HepG2 (cell line): ENCODE data around the gene PARN. TPM values are rescaled to one million over a fixed set of nuclear protein-coding genes. Genes with fewer than 3 reads are reported as not detected.

Experiments
- ATAC-seq: fragments of 200-7000 bp; cut with Tn5 transposase; 3 replicates; pipeline ENCODE4 v1.9.1; 2020; ENCODE audit warnings: mild to moderate bottlenecking, moderate library complexity
- BruUV-seq: library from RNA; stranded (reverse); fragments of 400-500 nt; replicated peaks from 2 replicates; lab custom pipeline; 2021; lab: Mats Ljungman, UMichigan
- CTCF ChIA-PET: fragments of 300-600 bp; formaldehyde crosslinking; extraction: SDS; loops from one replicate; lab custom pipeline; 2021; ENCODE audit warnings: low total read pairs, inconsistent platforms, low intra/inter-chr PET ratio; lab: Yijun Ruan, JAX
- POLR2A ChIA-PET: fragments of 350-600 bp; sonication (Branson Sonifier 250); formaldehyde crosslinking; loops from one replicate; lab custom pipeline; 2020; ENCODE audit warnings: antibody characterized with exemption, inconsistent platforms; lab: Yijun Ruan, JAX
- DNase-seq: peaks from one replicate; pipeline ENCODE4 v3.0.0-alpha.2; 2015; ENCODE audit warnings: low spot score
- FAIRE-seq: peaks from 3 replicates; lab custom pipeline; 2011; peaks lifted over from hg19 to GRCh38; lab: Jason Lieb, UNC
- H2AFZ ChIP-seq: one replicate; pipeline ENCODE4 v1.6.1; 2011; ENCODE audit warnings: low read length, inconsistent platforms
- H3K27ac ChIP-seq: fragments of 300-600 bp; 3 replicates; pipeline ENCODE4 v1.8.0; 2011; ENCODE audit warnings: mixed run types, mild to moderate bottlenecking, mixed read lengths, low read length, inconsistent platforms; ENCODE audit not compliant: insufficient read depth; ENCODE audit errors: extremely low read length
- H3K27me3 ChIP-seq, 2 experiments: fragments of 200-600 bp in 1 of 2; 2 replicates in 1 of 2; 3 replicates in 1 of 2; pipeline versions ENCODE4 v1.6.0 to v1.8.0; 2011; ENCODE audit warnings: low read length in 2 of 2, mild to moderate bottlenecking in 2 of 2, moderate library complexity in 2 of 2, inconsistent platforms in 1 of 2; ENCODE audit not compliant: insufficient read depth in 2 of 2, control insufficient read depth in 1 of 2
- H3K36me3 ChIP-seq, 2 experiments: fragments of 200-600 bp in 1 of 2; replicated peaks in 1 of 2; 2 replicates in 1 of 2; 3 replicates in 1 of 2; pipeline versions ENCODE4 v1.5.1 to v1.8.0; 2011; ENCODE audit warnings: low read length in 2 of 2, inconsistent platforms in 1 of 2; ENCODE audit not compliant: insufficient read depth in 2 of 2, control insufficient read depth in 1 of 2
- H3K4me1 ChIP-seq: 2 replicates; pipeline ENCODE4 v1.5.1; 2012; ENCODE audit warnings: low read length, inconsistent platforms; ENCODE audit not compliant: insufficient read depth
- H3K4me2 ChIP-seq: 2 replicates; pipeline ENCODE4 v1.6.0; 2011; ENCODE audit warnings: low read depth, low read length, inconsistent platforms
- H3K4me3 ChIP-seq, 3 experiments: fragments of 200-600 bp in 1 of 3; sonication (generic), shearing (Covaris generic) in 1 of 3; replicated peaks in 1 of 3; 2 replicates each; pipeline ENCODE4 v1.5.1; 2011 to 2016; ENCODE audit warnings: low read length in 3 of 3, inconsistent platforms in 2 of 3, low read depth in 2 of 3, mild to moderate bottlenecking in 2 of 3, control low read depth in 1 of 3, mixed read lengths in 1 of 3; ENCODE audit not compliant: insufficient read depth in 1 of 3
- H3K79me2 ChIP-seq: one replicate; pipeline ENCODE4 v1.6.1; 2011; ENCODE audit warnings: low read length, inconsistent platforms; ENCODE audit not compliant: insufficient read depth
- H3K9ac ChIP-seq: 2 replicates; pipeline ENCODE4 v1.6.0; 2011; ENCODE audit warnings: mild to moderate bottlenecking, low read depth, low read length, inconsistent platforms; ENCODE audit not compliant: insufficient read depth
- H3K9me3 ChIP-seq: 2 replicates; pipeline ENCODE4 v1.5.1; 2012; ENCODE audit warnings: mild to moderate bottlenecking, low read length
- H4K20me1 ChIP-seq: 2 replicates; pipeline ENCODE4 v1.6.0; 2011; ENCODE audit warnings: inconsistent platforms, mild to moderate bottlenecking, low read length, moderate library complexity; ENCODE audit not compliant: insufficient read depth
- CBX1 ChIP-seq: IDR thresholded peaks from one replicate; pipeline ENCODE4 v1.6.1; 2016; ENCODE audit warnings: antibody characterized with exemption, low read depth
- E2F1 ChIP-seq: sonication (generic); formaldehyde crosslinking; IDR thresholded peaks from 2 replicates; pipeline ENCODE4 v1.5.0; 2020; ENCODE audit warnings: missing genetic modification reagents
- NCOA2 ChIP-seq: sonication (generic); formaldehyde crosslinking; IDR thresholded peaks from 2 replicates; pipeline ENCODE4 v1.8.0; 2022; ENCODE audit warnings: inconsistent platforms
- NFIB ChIP-seq: sonication (generic); formaldehyde crosslinking; IDR thresholded peaks from 2 replicates; pipeline ENCODE4 v1.9.0; 2021; ENCODE audit warnings: missing genetic modification reagents, mild to moderate bottlenecking, borderline replicate concordance
- NR3C1 ChIP-seq: sonication (generic); formaldehyde crosslinking; IDR thresholded peaks from 2 replicates; pipeline ENCODE4 v1.4.0; 2020; ENCODE audit warnings: missing genetic modification reagents
- SNAI1 ChIP-seq: sonication (generic); formaldehyde crosslinking; IDR thresholded peaks from 2 replicates; pipeline ENCODE4 v1.5.0; 2020; ENCODE audit warnings: mild to moderate bottlenecking, missing genetic modification reagents, borderline replicate concordance
- XBP1 ChIP-seq: sonication (generic); formaldehyde crosslinking; IDR thresholded peaks from 2 replicates; pipeline ENCODE4 v1.5.0; 2020; ENCODE audit warnings: missing genetic modification reagents
- ZFP1 ChIP-seq: IDR thresholded peaks from 2 replicates; pipeline ENCODE4 v1.6.1; 2016
- ZNF256 ChIP-seq: sonication (generic); formaldehyde crosslinking; conservative IDR thresholded peaks from 2 replicates; pipeline ENCODE4 v1.4.0; 2020; ENCODE audit warnings: missing genetic modification reagents
- ZNF317 ChIP-seq: sonication (generic); formaldehyde crosslinking; IDR thresholded peaks from 2 replicates; pipeline ENCODE4 v1.5.0; 2020; ENCODE audit warnings: mild to moderate bottlenecking, missing genetic modification reagents
- ZNF879 ChIP-seq: sonication (generic); formaldehyde crosslinking; IDR thresholded peaks from 2 replicates; pipeline ENCODE4 v1.8.1; 2023; ENCODE audit warnings: missing genetic modification reagents
- ZSCAN12 ChIP-seq: sonication (generic); formaldehyde crosslinking; IDR thresholded peaks from 2 replicates; pipeline ENCODE4 v1.9.0; 2021; ENCODE audit warnings: mild to moderate bottlenecking, missing genetic modification reagents
- WGBS: methylation state at CpG from one replicate; pipeline ENCODE4 v1.1.6; 2017; ENCODE audit warnings: low lambda C conversion rate; 5-methylcytosine and 5-hydroxymethylcytosine counted together
- in situ Hi-C: cut with HindIII; loops from 2 replicates; pipeline ENCODE4 v1.10.0; 2017; ENCODE audit warnings: low pct_unique_long_range_greater_than_20kb; ENCODE audit not compliant: extremely low pct_ligation_motif_present
- intact Hi-C: fragments of 100-400 bp; cut with micrococcal nuclease; formaldehyde crosslinking; loops from one replicate; pipeline ENCODE4 v1.10.0; 2022; ENCODE audit not compliant: unreplicated experiment
- polyA plus RNA-seq, 8 experiments: library from polyadenylated mRNA; depleted of rRNA in 3 of 8; stranded (reverse) in 7 of 8; unstranded in 1 of 8; fragments of >200 nt; fragmentation: Illumina TruSeq in 4 of 8; extraction: Trizol in 4 of 8; gene quantifications; 2 replicates each; pipeline versions ENCODE4 v1.2.1 to v1.2.3, GENCODE V29; 2011 to 2016; ENCODE audit warnings: low read depth in 4 of 8, missing spikeins in 1 of 8, mixed read lengths in 1 of 8; ENCODE audit not compliant: insufficient read depth in 1 of 8
- total RNA-seq, 5 experiments: library from RNA; depleted of rRNA; stranded (reverse); fragments of >200 nt; fragmentation: Illumina TruSeq; extraction: Trizol; gene quantifications; 2 replicates each; pipeline ENCODE4 v1.2.3, GENCODE V29; 2016; ENCODE audit warnings: low read depth in 1 of 5
- TF ChIP-seq, protein P1 (sequence below): IDR thresholded peaks from 2 replicates; pipeline ENCODE4 v1.6.1; 2016; ENCODE audit warnings: low read depth
- TF ChIP-seq, protein P2 (sequence below): sonication (generic); formaldehyde crosslinking; IDR thresholded peaks from 2 replicates; pipeline ENCODE4 v1.5.1; 2020; ENCODE audit warnings: mild to moderate bottlenecking, missing genetic modification reagents

The PARN gene
- total and polyA plus RNA-seq, 2 of the 13 experiments (the other 11 are each of a cell fraction or from before 2014, with no cell fraction given): 13.3 to 47.6 TPM

DNA sequence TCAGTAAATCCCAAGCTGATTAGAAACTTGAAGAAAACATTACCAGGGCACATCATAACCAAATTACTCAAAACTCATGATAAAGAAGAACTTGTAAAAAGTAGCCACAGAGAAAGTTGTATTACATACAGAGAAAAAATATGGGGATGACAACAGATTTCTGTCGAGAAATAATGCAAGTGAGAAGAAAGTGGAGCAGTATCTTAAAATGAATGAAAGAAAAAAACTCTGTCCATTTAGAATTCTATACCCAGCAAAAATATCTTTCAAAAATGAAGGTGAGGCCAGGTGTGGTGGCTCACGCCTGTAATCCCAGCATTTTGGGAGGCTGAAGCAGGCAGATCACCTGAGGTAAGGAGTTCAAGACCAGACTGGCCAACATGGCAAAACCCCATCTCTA is 165.9 kb downstream of the PARN start:
- Histone ChIP-seq H2AFZ (no peak overlapping the region), H3K27me3 (no peaks in the 10 kb centered on the region), H3K4me3 (no peak overlapping the region), H3K4me1 (peaks cover 2% of the 10 kb centered on the region; the same call in 1 of the 2 replicates), H3K4me2 (no peak overlapping the region), H3K79me2 (no peaks in the 10 kb centered on the region), H3K9me3 (peaks cover 12% of the 10 kb centered on the region), H3K27ac (no peak overlapping the region), H4K20me1 (no peaks in the 10 kb centered on the region), H3K36me3 (peaks cover 4 to 14% of the 10 kb centered on the region in 2 experiments), H3K9ac (no peak overlapping the region)
- in situ Hi-C loops (no loop called here), intact Hi-C loops (no loop called here)
- POLR2A ChIA-PET: no interaction called here
- DNase-seq (no peak), FAIRE-seq (no peak), ATAC-seq (no peak)
- no TSS peak for BruUV-seq
- TF ChIP-seq ZSCAN12 (CRISPR knock-in tag) (no peak), ZFP1 (peak; percentile 99), ZNF879 (CRISPR knock-in tag) (no peak), SNAI1 (no peak), CBX1 (no peak), NR3C1 (CRISPR knock-in tag) (no peak), ZNF317 (CRISPR knock-in tag) (peak; percentile 99), ZNF256 (CRISPR knock-in tag) (no peak), E2F1 (CRISPR knock-in tag) (no peak), XBP1 (CRISPR knock-in tag) (no peak), NCOA2 (peak; percentile 10; the same call in 1 of the 2 replicates), NFIB (CRISPR knock-in tag) (no peak)
- TF ChIP-seq, protein P1, sequence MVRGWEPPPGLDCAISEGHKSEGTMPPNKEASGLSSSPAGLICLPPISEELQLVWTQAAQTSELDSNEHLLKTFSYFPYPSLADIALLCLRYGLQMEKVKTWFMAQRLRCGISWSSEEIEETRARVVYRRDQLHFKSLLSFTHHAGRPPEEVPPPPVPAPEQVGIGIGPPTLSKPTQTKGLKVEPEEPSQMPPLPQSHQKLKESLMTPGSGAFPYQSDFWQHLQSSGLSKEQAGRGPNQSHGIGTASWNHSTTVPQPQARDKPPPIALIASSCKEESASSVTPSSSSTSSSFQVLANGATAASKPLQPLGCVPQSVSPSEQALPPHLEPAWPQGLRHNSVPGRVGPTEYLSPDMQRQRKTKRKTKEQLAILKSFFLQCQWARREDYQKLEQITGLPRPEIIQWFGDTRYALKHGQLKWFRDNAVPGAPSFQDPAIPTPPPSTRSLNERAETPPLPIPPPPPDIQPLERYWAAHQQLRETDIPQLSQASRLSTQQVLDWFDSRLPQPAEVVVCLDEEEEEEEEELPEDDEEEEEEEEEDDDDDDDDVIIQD (CRISPR knock-in tag): 0 out of 2 replicates have a peak, but pooled peaks have one; percentile 25
- TF ChIP-seq, protein P2, sequence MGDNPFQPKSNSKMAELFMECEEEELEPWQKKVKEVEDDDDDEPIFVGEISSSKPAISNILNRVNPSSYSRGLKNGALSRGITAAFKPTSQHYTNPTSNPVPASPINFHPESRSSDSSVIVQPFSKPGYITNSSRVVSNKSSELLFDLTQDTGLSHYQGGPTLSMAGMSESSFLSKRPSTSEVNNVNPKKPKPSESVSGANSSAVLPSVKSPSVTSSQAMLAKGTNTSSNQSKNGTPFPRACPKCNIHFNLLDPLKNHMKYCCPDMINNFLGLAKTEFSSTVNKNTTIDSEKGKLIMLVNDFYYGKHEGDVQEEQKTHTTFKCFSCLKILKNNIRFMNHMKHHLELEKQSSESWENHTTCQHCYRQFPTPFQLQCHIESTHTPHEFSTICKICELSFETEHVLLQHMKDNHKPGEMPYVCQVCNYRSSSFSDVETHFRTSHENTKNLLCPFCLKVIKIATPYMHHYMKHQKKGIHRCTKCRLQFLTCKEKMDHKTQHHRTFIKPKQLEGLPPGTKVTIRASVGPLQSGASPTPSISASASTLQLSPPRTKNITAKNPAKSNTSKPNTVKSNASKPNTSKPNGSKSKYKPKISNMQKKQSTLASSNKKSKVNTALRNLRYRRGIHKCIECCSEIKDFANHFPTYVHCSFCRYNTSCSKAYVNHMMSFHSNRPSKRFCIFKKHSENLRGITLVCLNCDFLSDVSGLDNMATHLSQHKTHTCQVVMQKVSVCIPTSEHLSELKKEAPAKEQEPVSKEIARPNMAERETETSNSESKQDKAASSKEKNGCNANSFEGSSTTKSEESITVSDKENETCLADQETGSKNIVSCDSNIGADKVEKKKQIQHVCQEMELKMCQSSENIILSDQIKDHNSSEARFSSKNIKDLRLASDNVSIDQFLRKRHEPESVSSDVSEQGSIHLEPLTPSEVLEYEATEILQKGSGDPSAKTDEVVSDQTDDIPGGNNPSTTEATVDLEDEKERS (CRISPR knock-in tag): 0 out of 2 replicates have a peak, but pooled peaks have one; percentile 45
- WGBS: 94% methylated on average over 2 of the region's 2 CpGs
- CTCF ChIA-PET: no interaction called here
